ENCODE measurements around the gene ELMO1.

The ELMO1 gene

GRCh38 chr7:37408291-37409228 lies 40.1 kb downstream of the ELMO1 start:
- peak in 1 of 3 experiments; percentile 28 for DNase-seq (ENCODE audit: low read depth in 3 of 3)

GRCh38 chr7:37405603-37406122 lies 43.0 kb downstream of the ELMO1 start:
- DNase-seq (ENCODE audit: low read depth in 3 of 3), result no peak

GRCh38 chr7:37405128-37405527 lies 43.5 kb downstream of the ELMO1 start:
- no peak for DNase-seq (ENCODE audit: low read depth in 3 of 3)

- no peak for DNase-seq (ENCODE audit: low read depth in 3 of 3)
Measured at GRCh38 chr7:37399876-37400421, 48.7 kb downstream of the ELMO1 start.

- no peak for DNase-seq (ENCODE audit: low read depth in 3 of 3)
Measured at GRCh38 chr7:37398403-37398802, 50.3 kb downstream of the ELMO1 start.

- DNase-seq (ENCODE audit: low read depth in 3 of 3), result no peak
Measured at GRCh38 chr7:37395618-37396259, 52.9 kb downstream of the ELMO1 start.

- no peak for DNase-seq (ENCODE audit: low read depth in 3 of 3)
Measured at GRCh38 chr7:37394158-37394557, 54.5 kb downstream of the ELMO1 start.

GRCh38 chr7:37393476-37393875 lies 55.2 kb downstream of the ELMO1 start:
- no peak for DNase-seq (ENCODE audit: low read depth in 3 of 3)

- DNase-seq (ENCODE audit: low read depth in 3 of 3), result no peak
Measured at GRCh38 chr7:37392673-37393017, 56.0 kb downstream of the ELMO1 start.

- DNase-seq (ENCODE audit: low read depth in 3 of 3), result no peak
Measured at GRCh38 chr7:37391791-37392672, 56.6 kb downstream of the ELMO1 start.

- no peak for DNase-seq (ENCODE audit: low read depth in 3 of 3)
Measured at GRCh38 chr7:37390114-37390513, 58.5 kb downstream of the ELMO1 start.

- DNase-seq (ENCODE audit: low read depth in 3 of 3), result no peak
Measured at GRCh38 chr7:37388811-37389210, 59.9 kb downstream of the ELMO1 start.

GRCh38 chr7:37385787-37386186 lies 62.9 kb downstream of the ELMO1 start:
- no peak for DNase-seq (ENCODE audit: low read depth in 3 of 3)

- no peak for DNase-seq (ENCODE audit: low read depth in 3 of 3)
Measured at GRCh38 chr7:37382546-37383088, 66.0 kb downstream of the ELMO1 start.

GRCh38 chr7:37380831-37381230 lies 67.8 kb downstream of the ELMO1 start:
- no peak for DNase-seq (ENCODE audit: low read depth in 3 of 3)

GRCh38 chr7:37379546-37380277 lies 69.0 kb downstream of the ELMO1 start:
- DNase-seq (ENCODE audit: low read depth in 3 of 3), result no peak

- no peak for DNase-seq (ENCODE audit: low read depth in 3 of 3)
Measured at GRCh38 chr7:37377231-37377630, 71.4 kb downstream of the ELMO1 start.

GRCh38 chr7:37376386-37376785 lies 72.3 kb downstream of the ELMO1 start:
- peak in 2 of 3 experiments; percentile 33 for DNase-seq (ENCODE audit: low read depth in 3 of 3)

GRCh38 chr7:37372750-37373149 lies 75.9 kb downstream of the ELMO1 start:
- DNase-seq (ENCODE audit: low read depth in 3 of 3), result no peak

- no peak for DNase-seq (ENCODE audit: low read depth in 3 of 3)
Measured at GRCh38 chr7:37371755-37372154, 76.9 kb downstream of the ELMO1 start.

GRCh38 chr7:37369906-37370305 lies 78.8 kb downstream of the ELMO1 start:
- no peak for DNase-seq (ENCODE audit: low read depth in 3 of 3)
